Measurements from ENCODE around the gene PSD2. TPM values are rescaled to one million over a fixed set of nuclear protein-coding genes. Genes with fewer than 3 reads are reported as not detected.

PSD2 gene
- total and polyA plus RNA-seq, 8 donors, result 0.06 to 2.5 (median 1.7) TPM; not detected in 1

DNA sequence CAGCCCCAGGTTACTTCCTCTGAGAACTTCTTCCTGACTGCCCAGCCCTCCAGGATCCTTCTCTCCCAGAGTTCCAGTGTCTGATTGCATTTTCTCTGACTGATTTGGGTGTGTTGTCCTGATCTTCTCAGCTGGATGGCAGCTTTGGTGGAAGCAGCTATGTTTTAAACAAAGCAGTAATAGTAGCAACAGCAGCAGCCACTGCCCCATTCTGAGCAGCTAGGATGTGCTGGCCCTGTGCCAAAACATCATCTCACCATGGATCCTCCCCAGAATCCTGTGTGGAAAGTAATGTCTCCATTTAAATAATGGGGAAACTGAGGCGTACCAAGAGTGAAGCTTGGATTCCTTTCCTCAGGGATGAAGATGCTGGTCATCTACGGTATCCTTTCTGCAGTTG is 46.4 kb upstream of the PSD2 start:
- peaks cover 39 to 90% of the 10 kb centered on the region in 2 donors for H3K27me3 ChIP-seq
- intact Hi-C loops (cut with DNase I), result no loop called here

DNA sequence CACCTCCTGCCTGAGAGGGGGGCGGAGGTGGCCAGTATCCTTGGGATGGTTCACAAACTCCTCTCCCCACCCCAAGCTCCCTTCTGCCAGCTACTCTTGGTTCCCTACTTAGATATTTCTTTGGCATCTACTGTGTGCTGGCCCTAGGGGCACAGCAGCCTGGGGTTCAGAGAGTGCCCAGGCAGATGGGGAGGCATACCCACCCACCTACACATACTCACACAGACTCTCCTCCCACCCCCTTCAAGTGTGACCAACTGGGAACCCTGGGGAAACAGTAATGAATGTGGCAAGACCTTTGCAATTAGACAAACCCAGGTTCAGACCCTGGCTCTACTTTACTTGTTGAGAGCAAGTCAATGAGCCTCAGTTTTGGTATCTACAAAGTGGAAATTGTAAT is 44.4 kb upstream of the PSD2 start:
- TF ChIP-seq, protein P1, sequence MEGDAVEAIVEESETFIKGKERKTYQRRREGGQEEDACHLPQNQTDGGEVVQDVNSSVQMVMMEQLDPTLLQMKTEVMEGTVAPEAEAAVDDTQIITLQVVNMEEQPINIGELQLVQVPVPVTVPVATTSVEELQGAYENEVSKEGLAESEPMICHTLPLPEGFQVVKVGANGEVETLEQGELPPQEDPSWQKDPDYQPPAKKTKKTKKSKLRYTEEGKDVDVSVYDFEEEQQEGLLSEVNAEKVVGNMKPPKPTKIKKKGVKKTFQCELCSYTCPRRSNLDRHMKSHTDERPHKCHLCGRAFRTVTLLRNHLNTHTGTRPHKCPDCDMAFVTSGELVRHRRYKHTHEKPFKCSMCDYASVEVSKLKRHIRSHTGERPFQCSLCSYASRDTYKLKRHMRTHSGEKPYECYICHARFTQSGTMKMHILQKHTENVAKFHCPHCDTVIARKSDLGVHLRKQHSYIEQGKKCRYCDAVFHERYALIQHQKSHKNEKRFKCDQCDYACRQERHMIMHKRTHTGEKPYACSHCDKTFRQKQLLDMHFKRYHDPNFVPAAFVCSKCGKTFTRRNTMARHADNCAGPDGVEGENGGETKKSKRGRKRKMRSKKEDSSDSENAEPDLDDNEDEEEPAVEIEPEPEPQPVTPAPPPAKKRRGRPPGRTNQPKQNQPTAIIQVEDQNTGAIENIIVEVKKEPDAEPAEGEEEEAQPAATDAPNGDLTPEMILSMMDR (IDR thresholded peaks at IDR 0.05), result no peak
- DNase-seq, result no peak
- no peak for ATAC-seq

More for the DNA sequence above, 46.4 kb upstream of the PSD2 start:
- ATAC-seq (no peak), DNase-seq (no peak)
- Histone ChIP-seq H3K4me1 (peaks cover 25 to 30% of the 10 kb centered on the region in 2 donors), H3K27ac (no peak overlapping the region), H3K4me3 (no peak overlapping the region), H3K36me3 (no peaks in the 10 kb centered on the region), H3K9me3 (no peaks in the 10 kb centered on the region)
- TF ChIP-seq, protein P1 (IDR thresholded peaks at IDR 0.05), result no peak

DNA sequence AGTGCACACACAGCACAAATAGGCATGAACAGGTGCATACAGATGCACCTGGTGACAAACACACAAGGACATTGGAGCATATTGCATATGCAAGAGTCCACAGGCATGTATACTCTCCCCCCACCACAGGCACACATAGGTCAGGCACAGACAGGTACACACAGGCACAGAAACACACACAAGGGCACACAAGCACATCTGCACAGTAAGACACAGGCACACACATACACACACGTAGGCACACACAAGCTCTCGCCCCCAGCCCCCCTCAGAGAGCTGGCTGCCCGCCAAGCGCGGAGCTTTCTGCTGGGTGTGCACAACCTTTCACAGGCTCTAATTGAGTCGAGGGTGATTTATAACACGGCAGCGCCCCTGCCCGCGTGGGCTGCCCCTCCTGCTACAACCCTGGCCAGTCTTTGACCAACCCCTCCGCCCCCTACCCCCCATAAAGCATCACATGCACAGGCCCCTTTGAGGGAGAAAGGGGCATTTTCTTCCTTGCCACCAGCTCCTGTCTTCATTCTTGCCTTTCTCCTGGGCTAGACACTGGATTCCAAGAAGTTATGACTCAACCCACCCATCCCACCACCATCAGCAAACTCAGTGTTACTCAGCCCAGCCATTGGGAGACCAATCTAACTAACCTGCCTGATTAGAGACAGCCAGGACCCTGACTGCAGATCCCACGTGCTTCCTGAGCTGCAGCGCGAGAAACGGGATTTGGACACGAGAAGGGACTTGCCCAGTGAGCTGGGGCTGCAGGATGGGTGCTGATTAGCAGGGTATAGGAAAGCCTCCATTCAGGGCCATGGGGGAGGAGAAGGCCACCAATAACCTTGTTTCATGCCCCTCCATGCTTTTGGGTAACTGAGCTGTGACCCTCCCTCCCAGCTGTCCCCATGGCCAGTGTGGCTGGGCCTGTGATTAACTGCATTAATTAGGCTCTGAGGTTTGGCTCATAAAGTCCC is 42.8 kb upstream of the PSD2 start:
- TF ChIP-seq, protein P1 (IDR thresholded peaks at IDR 0.05), result no peak
- no peak for ATAC-seq
- Histone ChIP-seq H3K27ac (no peak overlapping the region), H3K27me3 (peaks cover 45 to 99% of the 10 kb centered on the region in 2 donors), H3K9me3 (no peaks in the 10 kb centered on the region), H3K36me3 (no peaks in the 10 kb centered on the region), H3K4me3 (no peak overlapping the region), H3K4me1 (peaks cover 2 to 4% of the 10 kb centered on the region in 2 donors)
- intact Hi-C loops (cut with DNase I), result no loop called here
- no peak for DNase-seq

More for the DNA sequence above, 44.4 kb upstream of the PSD2 start:
- intact Hi-C loops (cut with DNase I), result no loop called here
- H3K9me3 ChIP-seq, result no peaks in the 10 kb centered on the region
- no peak overlapping the region for H3K27ac ChIP-seq
- peaks cover 18 to 20% of the 10 kb centered on the region in 2 donors for H3K4me1 ChIP-seq
- peaks cover 49 to 99% of the 10 kb centered on the region in 2 donors for H3K27me3 ChIP-seq
- H3K4me3 ChIP-seq, result no peak overlapping the region
- H3K36me3 ChIP-seq, result no peaks in the 10 kb centered on the region

DNA sequence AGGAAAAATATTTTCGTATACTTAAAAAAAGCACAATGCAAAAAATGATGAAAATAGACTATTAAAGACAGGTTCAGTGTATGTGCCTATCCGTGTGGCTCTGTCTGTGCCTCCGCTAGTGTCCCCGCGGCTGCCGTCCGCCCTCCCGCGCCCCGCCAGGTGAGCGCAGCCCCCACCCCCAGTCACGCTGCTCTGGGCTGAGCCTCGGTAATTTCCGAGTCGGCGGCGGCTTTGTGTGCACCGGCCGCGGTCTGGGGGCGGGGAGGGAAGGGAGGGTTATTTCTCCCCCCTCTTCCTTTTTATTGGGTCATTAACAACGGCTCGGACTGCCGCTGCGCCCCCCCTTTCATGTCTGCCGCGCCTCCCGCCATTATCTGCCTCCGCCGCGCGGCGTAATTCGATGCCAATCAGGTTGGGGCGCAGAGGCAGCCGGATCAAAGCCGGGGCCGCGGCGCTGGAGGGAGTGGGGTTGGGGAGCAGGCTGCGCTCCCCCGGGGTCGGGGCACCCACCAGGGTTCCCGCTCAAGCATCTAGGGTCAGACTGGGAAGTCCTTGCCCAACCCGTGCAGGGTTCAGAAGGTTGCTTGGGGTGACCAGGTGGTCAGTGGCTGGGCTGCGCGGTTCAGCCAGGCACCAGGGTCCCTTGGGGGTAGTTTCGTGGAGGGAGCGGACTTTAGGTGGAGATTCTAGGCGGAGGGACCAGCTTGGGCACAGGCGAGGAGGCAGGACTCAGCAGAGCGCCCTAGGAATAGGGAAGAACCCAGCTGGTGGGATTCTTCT is 39.5 kb upstream of the PSD2 start:
- Histone ChIP-seq H3K36me3 (no peaks in the 10 kb centered on the region), H3K27me3 (peaks cover 30 to 98% of the 10 kb centered on the region in 2 donors), H3K27ac (no peak overlapping the region), H3K4me1 (no peaks in the 10 kb centered on the region), H3K9me3 (no peaks in the 10 kb centered on the region), H3K4me3 (no peak overlapping the region)
- DNase-seq (peak in 2 of 4 donors; percentile 38 to 78), ATAC-seq (no peak)
- intact Hi-C loops (cut with DNase I), result no loop called here
- TF ChIP-seq, protein P1 (IDR thresholded peaks at IDR 0.05), result no peak

DNA sequence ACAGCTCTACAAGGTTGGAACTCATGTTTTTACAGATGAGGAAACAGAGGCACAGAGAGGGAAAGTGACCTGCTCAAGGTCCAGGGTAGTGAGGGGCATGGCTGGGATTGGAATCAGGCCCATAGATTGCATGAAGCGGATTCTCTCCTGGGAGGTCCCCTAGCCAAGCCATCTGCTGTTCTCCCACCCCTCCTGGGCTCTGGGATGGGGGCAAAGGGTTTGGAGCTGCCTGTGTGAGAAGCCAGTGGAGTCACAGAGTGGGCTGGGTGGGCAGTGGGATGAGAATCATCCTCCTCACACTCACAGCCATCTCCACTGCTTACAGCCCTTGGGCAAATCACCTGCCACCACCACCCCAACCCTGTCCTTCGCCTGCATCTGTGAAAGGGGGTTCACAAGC is 38.6 kb upstream of the PSD2 start:
- peak in 1 of 4 donors; percentile 31 for DNase-seq
- intact Hi-C loops (cut with DNase I), result no loop called here
- H3K4me3 ChIP-seq, result no peak overlapping the region

More for the DNA sequence above, 38.6 kb upstream of the PSD2 start:
- no peaks in the 10 kb centered on the region for H3K9me3 ChIP-seq
- TF ChIP-seq, protein P1 (IDR thresholded peaks at IDR 0.05), result no peak
- no peaks in the 10 kb centered on the region for H3K36me3 ChIP-seq
- no peaks in the 10 kb centered on the region for H3K4me1 ChIP-seq
- H3K27me3 ChIP-seq, result peaks cover 30 to 94% of the 10 kb centered on the region in 2 donors
- no peak for ATAC-seq
- no peak overlapping the region for H3K27ac ChIP-seq

Measured in left lung (tissue), 10 donors.